ENCODE results near the gene PGF. TPM values are rescaled to one million over a fixed set of nuclear protein-coding genes. Genes with fewer than 3 reads are reported as not detected.
A peak's percentile ranks its signal among the peaks of the same experiment; 100 is the strongest.

The PGF gene
- total and polyA plus RNA-seq, 2 of the 13 experiments (the other 11 are each of a cell fraction or from before 2014, with no cell fraction given), result 10.7 to 27.5 TPM

DNA sequence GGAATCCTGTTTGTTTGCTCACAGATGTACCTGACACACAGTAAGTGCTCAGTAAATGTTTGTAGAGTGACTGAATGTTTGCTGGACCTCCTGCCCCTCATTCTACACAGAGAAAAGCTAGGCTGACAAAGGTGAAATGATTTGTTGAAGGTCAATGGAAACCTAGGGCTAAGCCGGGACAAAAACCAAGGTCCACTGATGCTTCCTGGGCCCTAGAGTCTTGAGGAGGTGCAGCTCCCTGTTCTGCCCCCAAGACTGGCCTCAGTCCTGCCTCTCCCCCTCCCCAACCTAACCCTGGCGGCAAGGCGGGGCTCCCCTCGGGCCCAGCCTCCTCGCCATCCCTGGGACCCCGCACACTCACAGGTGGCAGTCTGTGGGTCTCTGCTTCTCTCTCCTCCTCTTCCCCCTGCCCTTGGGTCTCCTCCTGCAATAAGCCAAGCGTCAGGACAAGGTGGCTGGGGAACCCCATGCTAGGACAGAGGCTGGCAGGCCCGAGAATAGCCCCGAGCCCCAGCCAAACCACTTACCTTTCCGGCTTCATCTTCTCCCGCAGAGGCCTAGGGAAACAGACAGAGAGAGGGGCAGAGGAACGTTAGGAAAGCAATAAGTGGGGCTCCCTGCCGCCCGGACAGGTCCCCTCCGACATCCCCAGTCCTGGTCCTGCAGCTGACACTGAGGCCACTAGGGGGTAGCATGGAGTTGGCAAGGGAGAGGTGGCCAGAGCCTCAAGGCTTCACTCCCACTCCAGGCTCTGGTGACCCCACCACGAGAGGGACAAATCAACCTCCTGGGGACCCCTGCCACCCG is 9.3 kb downstream of the PGF start (continued):
- TF ChIP-seq, protein P1, sequence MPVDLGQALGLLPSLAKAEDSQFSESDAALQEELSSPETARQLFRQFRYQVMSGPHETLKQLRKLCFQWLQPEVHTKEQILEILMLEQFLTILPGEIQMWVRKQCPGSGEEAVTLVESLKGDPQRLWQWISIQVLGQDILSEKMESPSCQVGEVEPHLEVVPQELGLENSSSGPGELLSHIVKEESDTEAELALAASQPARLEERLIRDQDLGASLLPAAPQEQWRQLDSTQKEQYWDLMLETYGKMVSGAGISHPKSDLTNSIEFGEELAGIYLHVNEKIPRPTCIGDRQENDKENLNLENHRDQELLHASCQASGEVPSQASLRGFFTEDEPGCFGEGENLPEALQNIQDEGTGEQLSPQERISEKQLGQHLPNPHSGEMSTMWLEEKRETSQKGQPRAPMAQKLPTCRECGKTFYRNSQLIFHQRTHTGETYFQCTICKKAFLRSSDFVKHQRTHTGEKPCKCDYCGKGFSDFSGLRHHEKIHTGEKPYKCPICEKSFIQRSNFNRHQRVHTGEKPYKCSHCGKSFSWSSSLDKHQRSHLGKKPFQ (CRISPR knock-in tag; IDR thresholded peaks at IDR 0.05; ENCODE audit: insufficient replicate concordance), result no peak
- TF ChIP-seq SRF (IDR thresholded peaks at IDR 0.05; ENCODE audit: low read depth, low read length), result no peak
- no peak for TF ChIP-seq ZNF329 (CRISPR knock-in tag; IDR thresholded peaks at IDR 0.05; ENCODE audit: low read depth)
- no peak for TF ChIP-seq ETV6 (CRISPR knock-in tag; conservative IDR thresholded peaks at IDR 0.05)
- no peak for TF ChIP-seq ZNF546 (CRISPR knock-in tag; conservative IDR thresholded peaks at IDR 0.05)
- peak; percentile 79 for TF ChIP-seq NRL (CRISPR knock-in tag; IDR thresholded peaks at IDR 0.05; ENCODE audit: borderline replicate concordance)
- TF ChIP-seq ZFAT (CRISPR knock-in tag; conservative IDR thresholded peaks at IDR 0.05), result no peak
- TF ChIP-seq, protein P2, sequence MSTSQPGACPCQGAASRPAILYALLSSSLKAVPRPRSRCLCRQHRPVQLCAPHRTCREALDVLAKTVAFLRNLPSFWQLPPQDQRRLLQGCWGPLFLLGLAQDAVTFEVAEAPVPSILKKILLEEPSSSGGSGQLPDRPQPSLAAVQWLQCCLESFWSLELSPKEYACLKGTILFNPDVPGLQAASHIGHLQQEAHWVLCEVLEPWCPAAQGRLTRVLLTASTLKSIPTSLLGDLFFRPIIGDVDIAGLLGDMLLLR (CRISPR knock-in tag; IDR thresholded peaks at IDR 0.05), result no peak
- TF ChIP-seq GATAD2A (CRISPR knock-in tag; IDR thresholded peaks at IDR 0.05), result no peak
- TF ChIP-seq, protein P3, sequence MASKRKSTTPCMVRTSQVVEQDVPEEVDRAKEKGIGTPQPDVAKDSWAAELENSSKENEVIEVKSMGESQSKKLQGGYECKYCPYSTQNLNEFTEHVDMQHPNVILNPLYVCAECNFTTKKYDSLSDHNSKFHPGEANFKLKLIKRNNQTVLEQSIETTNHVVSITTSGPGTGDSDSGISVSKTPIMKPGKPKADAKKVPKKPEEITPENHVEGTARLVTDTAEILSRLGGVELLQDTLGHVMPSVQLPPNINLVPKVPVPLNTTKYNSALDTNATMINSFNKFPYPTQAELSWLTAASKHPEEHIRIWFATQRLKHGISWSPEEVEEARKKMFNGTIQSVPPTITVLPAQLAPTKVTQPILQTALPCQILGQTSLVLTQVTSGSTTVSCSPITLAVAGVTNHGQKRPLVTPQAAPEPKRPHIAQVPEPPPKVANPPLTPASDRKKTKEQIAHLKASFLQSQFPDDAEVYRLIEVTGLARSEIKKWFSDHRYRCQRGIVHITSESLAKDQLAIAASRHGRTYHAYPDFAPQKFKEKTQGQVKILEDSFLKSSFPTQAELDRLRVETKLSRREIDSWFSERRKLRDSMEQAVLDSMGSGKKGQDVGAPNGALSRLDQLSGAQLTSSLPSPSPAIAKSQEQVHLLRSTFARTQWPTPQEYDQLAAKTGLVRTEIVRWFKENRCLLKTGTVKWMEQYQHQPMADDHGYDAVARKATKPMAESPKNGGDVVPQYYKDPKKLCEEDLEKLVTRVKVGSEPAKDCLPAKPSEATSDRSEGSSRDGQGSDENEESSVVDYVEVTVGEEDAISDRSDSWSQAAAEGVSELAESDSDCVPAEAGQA (IDR thresholded peaks at IDR 0.05; ENCODE audit: low read depth), result no peak
- TF ChIP-seq, protein P3 (CRISPR knock-in tag; IDR thresholded peaks at IDR 0.05; ENCODE audit: borderline replicate concordance), result no peak
- TF ChIP-seq, protein P4, sequence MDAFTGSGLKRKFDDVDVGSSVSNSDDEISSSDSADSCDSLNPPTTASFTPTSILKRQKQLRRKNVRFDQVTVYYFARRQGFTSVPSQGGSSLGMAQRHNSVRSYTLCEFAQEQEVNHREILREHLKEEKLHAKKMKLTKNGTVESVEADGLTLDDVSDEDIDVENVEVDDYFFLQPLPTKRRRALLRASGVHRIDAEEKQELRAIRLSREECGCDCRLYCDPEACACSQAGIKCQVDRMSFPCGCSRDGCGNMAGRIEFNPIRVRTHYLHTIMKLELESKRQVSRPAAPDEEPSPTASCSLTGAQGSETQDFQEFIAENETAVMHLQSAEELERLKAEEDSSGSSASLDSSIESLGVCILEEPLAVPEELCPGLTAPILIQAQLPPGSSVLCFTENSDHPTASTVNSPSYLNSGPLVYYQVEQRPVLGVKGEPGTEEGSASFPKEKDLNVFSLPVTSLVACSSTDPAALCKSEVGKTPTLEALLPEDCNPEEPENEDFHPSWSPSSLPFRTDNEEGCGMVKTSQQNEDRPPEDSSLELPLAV (CRISPR knock-in tag; conservative IDR thresholded peaks at IDR 0.05; ENCODE audit: low read depth), result no peak
- TF ChIP-seq, protein P5, sequence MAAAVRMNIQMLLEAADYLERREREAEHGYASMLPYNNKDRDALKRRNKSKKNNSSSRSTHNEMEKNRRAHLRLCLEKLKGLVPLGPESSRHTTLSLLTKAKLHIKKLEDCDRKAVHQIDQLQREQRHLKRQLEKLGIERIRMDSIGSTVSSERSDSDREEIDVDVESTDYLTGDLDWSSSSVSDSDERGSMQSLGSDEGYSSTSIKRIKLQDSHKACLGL (CRISPR knock-in tag; IDR thresholded peaks at IDR 0.05), result 0 out of 2 replicates have a peak, but pooled peaks have one; percentile 18
- no peak for TF ChIP-seq ZNF230 (CRISPR knock-in tag; IDR thresholded peaks at IDR 0.05)
- TF ChIP-seq, protein P6, sequence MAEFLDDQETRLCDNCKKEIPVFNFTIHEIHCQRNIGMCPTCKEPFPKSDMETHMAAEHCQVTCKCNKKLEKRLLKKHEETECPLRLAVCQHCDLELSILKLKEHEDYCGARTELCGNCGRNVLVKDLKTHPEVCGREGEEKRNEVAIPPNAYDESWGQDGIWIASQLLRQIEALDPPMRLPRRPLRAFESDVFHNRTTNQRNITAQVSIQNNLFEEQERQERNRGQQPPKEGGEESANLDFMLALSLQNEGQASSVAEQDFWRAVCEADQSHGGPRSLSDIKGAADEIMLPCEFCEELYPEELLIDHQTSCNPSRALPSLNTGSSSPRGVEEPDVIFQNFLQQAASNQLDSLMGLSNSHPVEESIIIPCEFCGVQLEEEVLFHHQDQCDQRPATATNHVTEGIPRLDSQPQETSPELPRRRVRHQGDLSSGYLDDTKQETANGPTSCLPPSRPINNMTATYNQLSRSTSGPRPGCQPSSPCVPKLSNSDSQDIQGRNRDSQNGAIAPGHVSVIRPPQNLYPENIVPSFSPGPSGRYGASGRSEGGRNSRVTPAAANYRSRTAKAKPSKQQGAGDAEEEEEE (CRISPR knock-in tag; IDR thresholded peaks at IDR 0.05; ENCODE audit: borderline replicate concordance), result no peak
- TF ChIP-seq TCF12 (IDR thresholded peaks at IDR 0.05), result no peak
- no peak for TF ChIP-seq TCF12 (CRISPR knock-in tag; IDR thresholded peaks at IDR 0.05)
